GM19351 (cell line): ENCODE results near the gene CA9.

Source experiments
- ATAC-seq: cut with Tn5 transposase; IDR thresholded peaks from one replicate; pipeline ENCODE4 v1.9.1; 2021; ENCODE audit warnings: mild to moderate bottlenecking, moderate library complexity; ENCODE audit not compliant: unreplicated experiment

The CA9 gene

GRCh38 chr9:35714123-35714522 lies 40.4 kb downstream of the CA9 start:
- ATAC-seq: no peak

DNA sequence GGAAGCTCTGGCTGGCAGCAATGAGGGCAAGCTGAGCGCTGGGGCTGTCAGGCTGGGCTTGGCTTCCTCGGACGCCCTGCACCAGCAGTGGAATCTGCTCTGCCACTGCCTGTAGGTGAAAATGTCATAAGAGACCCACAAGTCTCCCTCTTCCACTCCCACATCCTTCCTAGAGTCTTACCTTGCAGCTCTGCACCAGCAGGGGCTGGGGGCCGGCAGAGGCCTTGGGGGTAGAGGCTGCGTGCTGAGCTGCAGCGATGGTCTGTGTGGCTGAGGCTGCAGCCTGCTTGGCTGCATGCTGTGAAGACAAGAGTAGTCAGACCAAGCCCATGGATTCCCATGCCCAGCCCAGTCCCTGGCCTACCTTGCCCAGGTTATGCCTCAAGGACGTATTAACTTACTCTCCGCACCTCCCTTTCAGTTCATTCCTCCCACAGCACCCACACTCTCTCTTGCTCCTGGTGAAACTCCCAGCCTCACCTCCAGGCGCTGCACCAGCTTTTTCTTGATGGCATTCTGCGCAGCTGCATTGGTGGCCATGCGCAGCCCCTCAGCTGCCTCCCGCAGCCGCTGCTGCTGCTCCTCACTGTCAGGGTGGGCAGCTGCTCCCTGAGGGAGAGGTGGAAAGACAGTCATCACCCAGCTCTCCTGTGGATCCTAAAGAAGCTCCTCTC lies 41.0 kb downstream of the CA9 start:
- no peak for ATAC-seq

DNA sequence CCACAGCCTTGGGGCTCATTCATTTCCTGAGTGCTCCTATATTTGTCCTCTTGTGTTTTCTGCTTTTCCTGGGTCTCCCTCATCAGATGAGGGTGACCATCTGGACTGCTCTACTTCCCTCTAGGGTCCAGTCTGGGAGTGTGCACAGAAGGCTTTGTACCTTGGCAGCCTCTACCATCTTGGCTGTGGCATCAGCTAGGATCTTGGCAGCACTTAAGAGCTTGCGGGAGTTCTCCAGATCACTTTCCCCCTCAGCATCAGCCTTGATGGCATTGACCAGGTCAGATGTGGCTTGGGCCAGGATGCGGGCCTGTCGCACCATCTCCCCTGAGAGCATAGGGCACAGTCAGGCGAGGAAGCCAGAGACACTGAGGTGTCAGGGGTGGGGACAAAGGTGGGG lies 42.5 kb downstream of the CA9 start:
- no peak for ATAC-seq

DNA sequence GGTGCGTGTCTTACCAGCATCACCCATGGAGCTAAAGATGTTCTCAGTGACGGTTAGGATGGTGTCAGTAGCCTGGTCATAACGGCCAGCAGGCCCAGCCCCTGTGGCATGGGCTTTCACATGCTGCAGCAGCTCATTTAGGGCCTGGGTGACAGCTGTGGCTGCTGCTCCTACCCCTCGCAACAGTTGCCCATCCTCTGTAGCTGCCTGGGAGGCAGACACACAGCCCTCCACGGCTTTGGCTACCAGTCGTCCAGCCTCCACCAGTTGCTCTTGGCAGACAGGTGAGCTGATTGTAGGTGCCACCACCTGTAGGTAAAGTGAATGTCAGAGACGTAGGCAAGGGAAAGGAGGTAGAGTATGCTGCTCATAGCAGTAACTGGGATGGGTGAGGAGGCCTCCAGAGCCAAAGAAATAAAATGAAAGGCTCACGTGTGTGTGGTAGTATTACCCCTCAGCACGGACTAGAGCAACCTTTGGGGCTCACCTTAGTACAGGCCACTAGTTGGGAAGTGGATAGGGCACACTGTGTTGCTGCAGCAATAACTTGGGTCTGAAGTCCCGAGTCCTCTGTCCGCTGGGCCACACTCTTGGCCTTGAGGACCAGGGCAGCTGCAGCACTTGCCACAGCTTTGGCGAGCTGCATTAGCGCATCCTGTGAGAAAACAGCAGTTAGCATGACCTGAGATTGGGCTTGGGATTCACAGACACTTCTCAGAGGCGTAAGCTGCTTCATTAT lies 43.6 kb downstream of the CA9 start:
- ATAC-seq: no peak

DNA sequence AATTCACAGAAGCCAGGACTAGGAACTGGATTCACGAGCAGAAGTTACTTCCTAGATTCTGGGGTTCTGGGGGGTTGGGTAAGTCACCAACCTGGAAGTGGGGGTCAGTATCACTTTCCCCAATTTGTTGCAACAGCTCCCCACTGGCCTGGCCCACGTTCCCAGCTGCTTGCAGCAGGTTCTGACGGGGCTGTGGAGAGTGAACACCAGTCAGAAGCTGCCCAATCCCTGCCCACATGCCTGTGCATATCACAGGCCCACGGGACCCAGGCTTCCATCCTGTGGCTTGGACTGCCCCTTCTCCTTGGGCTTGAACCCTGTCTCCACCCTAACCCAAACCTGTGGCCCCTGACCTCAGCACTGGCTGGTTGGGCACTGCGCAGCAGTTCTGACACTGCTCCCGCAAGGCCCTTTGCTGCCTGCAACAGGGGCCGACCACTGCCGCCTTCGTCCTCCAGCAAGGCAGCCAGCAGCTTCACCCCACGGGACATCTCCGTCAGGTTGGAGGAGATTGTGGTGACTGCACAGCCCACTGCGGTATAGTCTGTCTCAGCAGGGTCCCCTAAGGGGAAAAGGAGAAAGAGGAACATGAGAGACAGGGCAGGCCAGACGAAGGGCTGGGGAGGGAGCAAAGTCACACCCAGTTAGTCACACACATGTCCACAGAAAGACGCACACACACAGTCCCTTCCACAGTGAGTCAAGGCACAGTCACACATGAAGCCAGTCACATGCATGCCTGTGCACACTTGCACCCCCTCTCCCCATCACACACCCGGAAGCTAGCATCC lies 45.2 kb downstream of the CA9 start:
- ATAC-seq: no peak

GRCh38 chr9:35719546-35719945 lies 45.8 kb downstream of the CA9 start:
- ATAC-seq: no peak

- ATAC-seq: no peak
Observed at GRCh38 chr9:35723426-35723825, 49.7 kb downstream of the CA9 start.

DNA sequence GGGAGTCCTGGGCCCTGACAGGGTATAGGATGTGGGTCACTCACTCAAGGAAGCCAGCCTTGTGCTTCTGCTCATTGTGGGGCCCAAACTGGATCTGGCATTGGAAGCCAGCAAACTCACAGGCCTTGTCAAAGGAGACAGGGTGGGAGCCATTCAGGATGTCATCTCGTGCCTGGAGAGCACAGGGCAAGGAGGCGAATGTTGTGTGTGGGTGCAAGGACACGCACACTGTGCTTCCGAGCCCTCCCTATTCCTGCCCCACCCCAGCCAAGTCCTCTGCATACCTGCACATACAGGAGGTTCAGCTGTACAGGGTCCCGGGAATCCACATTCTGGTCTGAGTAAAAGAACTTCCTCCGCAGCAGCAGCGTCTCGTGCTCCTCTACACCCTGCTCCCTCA lies 50.2 kb downstream of the CA9 start:
- ATAC-seq: no peak

DNA sequence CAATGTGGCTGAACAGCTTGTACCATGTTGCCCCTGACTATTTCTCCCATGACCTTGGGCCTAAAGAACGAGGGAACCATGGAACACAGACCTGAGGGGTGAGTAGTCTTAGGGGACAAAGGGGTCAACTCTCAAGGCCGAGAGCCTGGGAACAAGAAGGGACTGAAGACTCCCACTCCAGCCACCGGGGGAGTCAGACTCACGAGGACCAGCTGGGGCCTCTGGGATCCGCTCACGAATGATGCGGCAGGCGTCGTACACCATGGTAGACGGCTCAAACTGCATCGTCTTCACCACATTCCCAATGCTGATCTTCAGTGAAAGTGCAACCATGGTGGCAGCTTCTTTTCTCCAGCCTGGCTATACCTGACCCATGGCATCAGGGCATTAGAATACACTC lies 51.6 kb downstream of the CA9 start:
- ATAC-seq: no peak

GRCh38 chr9:35726931-35727330 lies 53.2 kb downstream of the CA9 start:
- no peak for ATAC-seq

DNA sequence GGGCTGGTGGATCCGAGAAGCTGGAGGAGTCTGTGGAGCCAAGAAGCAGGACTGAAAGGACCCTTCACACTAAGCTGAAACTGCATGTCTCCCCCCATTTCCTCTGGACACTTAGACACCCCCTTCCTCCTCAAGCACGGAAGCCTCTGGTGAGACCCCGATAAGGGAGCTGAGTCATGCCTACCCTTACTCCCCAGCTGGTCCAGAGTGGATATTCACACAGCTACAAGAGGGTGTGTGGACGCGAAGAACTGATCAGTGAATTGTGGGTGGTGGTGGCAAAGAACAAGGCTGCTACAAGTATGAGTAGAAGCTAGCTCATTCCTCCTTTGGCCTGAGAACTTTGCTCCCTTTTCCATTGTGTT lies 53.9 kb downstream of the CA9 start:
- ATAC-seq: no peak

GRCh38 chr9:35728041-35728971 lies 54.6 kb downstream of the CA9 start:
- ATAC-seq: no peak

DNA sequence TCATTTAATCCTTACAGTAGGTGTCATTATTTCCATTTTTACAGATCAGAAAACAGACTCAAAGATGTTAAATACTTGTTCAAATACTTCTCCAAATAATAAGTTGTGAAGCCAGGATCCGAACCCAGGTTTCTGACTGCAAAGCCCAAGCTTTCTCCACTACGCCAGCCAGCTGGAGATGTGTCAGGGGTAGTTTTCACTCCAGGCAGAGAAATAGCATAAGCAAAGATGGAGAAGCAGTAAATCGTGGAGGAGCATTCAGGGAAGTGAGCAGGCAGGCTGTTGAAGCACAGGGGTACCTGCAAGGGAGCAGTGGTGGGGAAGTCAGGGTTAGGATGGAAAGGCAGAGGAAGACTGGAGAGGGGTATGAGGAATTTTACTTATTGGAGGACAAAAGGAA lies 55.4 kb downstream of the CA9 start:
- no peak for ATAC-seq

GRCh38 chr9:35729700-35730485 lies 56.2 kb downstream of the CA9 start:
- no peak for ATAC-seq

DNA sequence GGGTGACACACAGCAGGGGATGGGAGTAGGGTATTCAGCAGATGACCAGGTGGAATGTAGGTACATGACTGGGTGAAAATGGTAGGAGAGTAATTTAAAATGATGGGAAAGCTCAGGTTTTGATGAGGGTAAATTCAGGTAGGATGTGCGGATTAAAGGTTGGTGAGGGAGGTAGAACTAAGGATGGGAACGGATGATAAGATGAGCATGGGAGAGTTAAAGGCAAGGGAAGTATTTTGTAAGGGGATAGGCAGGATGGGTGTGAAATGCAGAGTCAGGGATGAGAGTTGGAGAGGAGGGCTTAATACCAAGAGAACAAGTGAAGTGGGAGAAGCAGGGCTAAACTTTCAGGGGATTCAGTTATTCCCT lies 56.7 kb downstream of the CA9 start:
- ATAC-seq: no peak
